ENCODE data around the gene FBXL17.
"Not testable (repeated sequence)": the region's sequence is repeated elsewhere in the genome, so short reads cannot be mapped to it uniquely, and the experiment has no call there.

FBXL17 gene

DNA sequence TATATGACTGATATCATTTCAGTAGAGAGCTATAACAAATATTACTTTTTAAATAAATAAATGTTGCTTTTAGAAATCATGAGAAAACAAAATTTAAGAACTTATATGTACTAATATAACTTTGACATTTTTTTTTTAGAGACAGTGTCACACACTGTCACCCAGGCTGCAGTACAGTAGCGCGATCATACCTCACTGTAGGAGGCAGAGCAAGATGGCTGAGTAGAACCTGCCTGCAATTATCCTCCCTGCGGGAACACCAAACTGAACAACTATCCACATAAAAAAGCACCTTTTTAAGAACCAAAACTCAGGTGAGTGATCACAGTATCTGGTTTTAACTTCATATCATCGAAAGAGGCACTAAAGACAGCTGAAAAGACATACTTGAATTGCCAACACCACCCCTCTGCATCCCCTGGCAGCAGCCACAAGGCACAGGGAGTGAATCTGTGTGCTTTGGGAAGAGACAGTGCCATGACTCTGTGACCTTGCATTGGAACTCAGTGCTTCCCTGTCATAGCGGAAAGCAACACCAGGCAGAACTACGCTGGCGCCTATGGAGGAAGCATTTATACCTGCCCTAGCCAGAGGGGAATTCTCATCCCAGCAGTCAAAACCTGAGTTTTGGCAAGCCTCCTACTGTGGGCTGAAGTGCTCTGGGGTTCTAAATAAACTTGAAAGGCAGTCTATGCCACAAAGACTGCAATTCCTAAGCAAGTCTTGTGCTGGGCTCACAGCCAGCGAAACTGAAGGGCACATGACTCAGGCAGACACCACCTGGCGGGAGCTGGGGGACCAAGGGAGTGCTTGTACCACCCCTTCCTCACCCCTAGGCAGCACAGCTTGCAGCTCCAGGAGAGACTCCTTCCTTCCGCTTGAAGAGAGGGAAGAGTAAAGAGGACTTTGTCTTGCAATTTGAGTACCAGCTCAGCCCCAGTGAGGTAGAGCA is 142.7 kb downstream of the FBXL17 start:
- DNase-seq: no peak

GRCh38 chr5:108238461-108238860 is 143.4 kb downstream of the FBXL17 start:
- DNase-seq: no peak

DNA sequence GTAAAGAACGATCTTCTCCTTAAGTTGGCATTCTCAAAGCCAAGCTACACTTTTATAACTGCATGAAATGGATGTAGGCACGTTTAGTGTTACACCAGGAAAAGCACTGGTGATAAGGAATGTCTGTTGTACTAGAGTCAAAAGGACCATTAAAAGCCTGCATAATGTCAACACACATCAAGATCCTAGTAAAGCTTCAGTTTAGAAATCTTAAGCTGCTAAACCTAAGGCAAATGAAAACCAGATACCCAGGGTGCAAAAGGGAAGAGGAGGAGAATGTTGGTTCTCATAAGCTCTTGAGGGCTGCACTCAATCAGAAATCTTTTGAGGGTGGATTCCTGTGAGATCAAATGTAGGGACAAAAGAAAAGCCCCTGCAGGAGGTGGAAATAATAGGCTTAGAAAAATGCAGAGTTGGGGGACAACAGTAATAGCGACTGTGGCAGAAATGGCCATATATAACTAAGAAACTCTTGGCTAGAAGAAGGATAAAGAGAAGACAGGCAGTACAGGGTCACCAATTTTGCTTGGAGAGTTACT is 148.2 kb downstream of the FBXL17 start:
- DNase-seq: no peak

GRCh38 chr5:108232805-108233204 is 149.1 kb downstream of the FBXL17 start:
- no peak for DNase-seq

- DNase-seq: no peak
Observed at GRCh38 chr5:108222011-108222410, 159.9 kb downstream of the FBXL17 start.

GRCh38 chr5:108220834-108221233 is 161.1 kb downstream of the FBXL17 start:
- no peak for DNase-seq

DNA sequence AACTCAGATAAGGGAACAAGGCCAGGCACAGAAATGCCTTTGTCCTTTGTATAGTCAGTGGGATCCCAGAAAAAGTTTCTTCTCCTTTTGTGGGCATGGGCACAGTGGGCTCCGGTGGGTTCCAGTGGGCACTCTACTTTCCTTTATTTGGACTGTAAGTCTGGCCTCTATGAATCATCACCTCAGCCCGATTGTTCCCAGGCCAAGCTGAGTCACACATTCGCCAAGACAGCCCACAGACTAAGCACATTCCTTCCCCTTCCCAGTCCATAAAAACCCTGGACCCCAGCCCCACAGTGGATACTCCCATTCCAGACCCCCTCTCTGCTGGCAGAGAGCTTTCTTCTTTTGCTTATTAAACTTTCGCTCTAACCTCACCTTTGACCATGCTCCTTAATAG is 165.0 kb downstream of the FBXL17 start:
- no peak for DNase-seq

GRCh38 chr5:108214857-108215256 is 167.0 kb downstream of the FBXL17 start:
- no peak for DNase-seq

GRCh38 chr5:108212775-108213346 is 169.0 kb downstream of the FBXL17 start:
- peak; percentile 17 for DNase-seq

DNA sequence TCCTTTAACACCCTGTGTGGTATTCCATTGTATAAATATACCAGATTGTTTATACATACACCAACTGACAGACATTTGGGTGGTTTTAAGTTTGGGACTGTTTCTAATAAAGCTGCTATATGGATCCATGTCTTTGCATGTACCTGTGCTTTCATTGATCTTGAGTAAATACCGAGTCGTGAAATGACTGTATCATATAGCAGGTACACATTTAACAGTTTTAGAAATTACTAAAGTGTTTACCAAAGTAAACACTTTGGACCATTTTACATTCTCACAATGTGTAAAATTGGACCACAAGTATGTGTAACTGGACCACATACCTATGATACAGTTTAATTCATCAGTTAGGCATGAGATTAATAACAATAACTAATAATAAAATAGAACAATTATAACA is 175.2 kb downstream of the FBXL17 start:
- DNase-seq: no peak

DNA sequence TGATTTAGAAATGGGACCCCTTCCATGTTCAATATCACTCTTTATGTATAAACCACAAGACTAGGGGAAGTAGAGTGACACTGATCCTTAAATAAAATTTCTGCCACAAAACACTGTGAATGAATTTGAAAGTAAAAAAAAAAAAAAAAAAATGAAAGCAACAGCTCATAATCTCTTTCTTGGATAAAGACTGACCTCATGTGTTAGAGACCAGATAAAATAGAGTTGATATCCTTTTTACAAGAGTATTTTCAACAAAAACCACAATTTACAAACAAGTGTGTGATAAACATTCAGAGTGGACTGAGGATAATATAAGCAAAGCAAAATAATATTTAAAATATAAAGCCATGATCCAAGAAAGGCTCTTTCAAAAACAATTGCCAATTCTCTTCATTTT is 180.2 kb downstream of the FBXL17 start:
- DNase-seq: no peak

- DNase-seq: no peak
Observed at GRCh38 chr5:108196276-108196675, 185.6 kb downstream of the FBXL17 start.

GRCh38 chr5:108193021-108193795 is 188.7 kb downstream of the FBXL17 start:
- DNase-seq: no peak

DNA sequence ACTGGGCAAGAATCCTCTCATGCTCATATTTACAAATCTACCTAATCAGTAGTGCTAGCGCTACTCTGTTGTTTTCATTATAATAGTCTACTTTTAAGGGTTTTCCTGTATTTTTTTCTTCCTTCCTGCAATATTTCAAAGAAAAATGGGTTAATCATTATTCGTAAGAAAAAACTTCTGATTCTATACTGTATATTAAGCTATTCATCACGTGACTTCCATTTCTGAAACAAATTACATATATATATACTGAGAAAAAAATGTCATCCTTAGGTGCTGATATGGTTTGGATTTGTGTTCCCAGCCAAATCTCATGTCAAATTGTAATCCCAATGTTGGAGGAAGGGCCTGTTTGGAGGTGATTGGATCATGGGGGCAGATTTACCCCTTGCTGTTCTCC is 197.0 kb downstream of the FBXL17 start:
- no peak for DNase-seq

DNA sequence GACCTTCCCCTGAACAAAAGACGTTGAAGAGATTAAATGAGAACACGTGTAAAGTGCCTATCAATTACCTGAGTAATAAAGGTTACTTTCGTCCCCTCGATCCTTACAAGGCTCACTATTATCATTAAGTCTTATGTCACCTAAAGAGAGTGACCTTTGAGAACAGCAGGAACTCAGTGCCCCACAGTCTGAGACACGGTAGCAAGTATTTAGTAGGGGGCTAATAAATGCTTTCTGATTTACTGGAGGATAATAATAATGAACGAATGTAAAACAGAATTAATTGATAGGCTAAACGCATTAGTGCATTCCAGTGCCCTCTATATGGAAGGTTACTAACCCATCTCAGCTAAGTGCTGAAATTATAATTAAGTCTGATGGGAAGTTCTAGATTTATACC is 199.9 kb downstream of the FBXL17 start:
- DNase-seq: no peak

DNA sequence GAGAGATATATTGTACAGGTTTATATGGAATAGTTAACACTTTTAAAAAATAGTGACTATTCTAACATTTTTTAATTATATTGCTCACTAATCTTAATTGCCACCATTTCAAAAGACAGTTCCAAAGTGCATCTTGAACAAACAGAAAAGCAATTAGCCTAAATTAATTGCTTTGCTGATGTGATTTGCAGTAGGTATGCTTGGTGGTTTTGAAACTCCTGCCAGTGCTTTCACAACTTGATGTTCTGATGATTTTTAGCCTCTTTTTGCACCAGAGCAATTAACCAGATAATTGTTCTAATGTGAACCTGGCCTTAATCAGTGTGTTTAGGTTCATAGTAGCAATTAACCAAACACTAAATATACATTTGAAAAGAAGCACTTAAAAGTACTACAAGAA is 207.6 kb downstream of the FBXL17 start:
- DNase-seq: no peak

GRCh38 chr5:108171759-108172158 is 210.1 kb downstream of the FBXL17 start:
- no peak for DNase-seq

- no peak for DNase-seq
Observed at GRCh38 chr5:108168915-108169314, 213.0 kb downstream of the FBXL17 start.

GRCh38 chr5:108167174-108167573 is 214.7 kb downstream of the FBXL17 start:
- no peak for DNase-seq

- DNase-seq: no peak
Observed at GRCh38 chr5:108164574-108164973, 217.3 kb downstream of the FBXL17 start.

- DNase-seq: not testable (repeated sequence)
Observed at GRCh38 chr5:108152854-108153253, 229.0 kb downstream of the FBXL17 start.

DNA sequence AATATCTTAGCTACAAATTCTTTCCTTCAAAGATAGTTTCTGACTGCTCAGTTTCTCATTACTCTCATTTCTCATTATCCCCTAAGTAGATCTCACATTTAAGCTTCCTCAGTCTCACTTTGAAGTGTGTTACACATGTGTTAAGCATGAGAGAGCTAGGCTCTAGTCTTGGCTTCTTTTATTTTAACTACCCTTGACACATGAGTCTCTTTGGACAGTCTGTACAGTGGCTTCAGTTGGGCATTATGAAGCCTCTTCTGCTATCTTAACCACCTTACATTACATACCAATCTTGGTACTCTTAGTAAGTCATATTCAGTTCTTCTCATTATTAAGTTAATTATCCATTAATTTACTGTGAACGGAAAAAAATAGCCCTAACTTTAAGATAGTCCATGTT is 232.5 kb downstream of the FBXL17 start:
- no peak for DNase-seq

- DNase-seq: no peak
Observed at GRCh38 chr5:108148715-108149139, 233.2 kb downstream of the FBXL17 start.

All from NCI-H187 treated with DMSO at 0.1 percent for 48 hours (cell line).